Measurements from ENCODE around the gene BLID. TPM values are rescaled to one million over a fixed set of nuclear protein-coding genes. Genes with fewer than 3 reads are reported as not detected.

BLID gene
- total and polyA plus RNA-seq, 2 donors from 2014 or later: not detected

- no peak for DNase-seq
- no peaks in the 10 kb centered on the region for H3K9me3 ChIP-seq (ENCODE audit: control insufficient read depth in 2 of 3, insufficient read depth in 1 of 3, low read length in 3 of 3)
- intact Hi-C loops (cut with DNase I): no loop called here
- H3K27me3 ChIP-seq (ENCODE audit: control insufficient read depth, insufficient read depth, low read length): no peaks in the 10 kb centered on the region
- H3K4me3 ChIP-seq (ENCODE audit: low read length in 3 of 3): no peak overlapping the region
- no peak overlapping the region for H3K9ac ChIP-seq (ENCODE audit: low read length in 3 of 3)
- TF ChIP-seq CTCF (IDR thresholded peaks at IDR 0.05; ENCODE audit: borderline replicate concordance, extremely low read depth, insufficient read depth): no peak
- no peak for FAIRE-seq
- no peak overlapping the region for H3K27ac ChIP-seq (ENCODE audit: low read depth in 2 of 2, low read length in 2 of 2)
- no peaks in the 10 kb centered on the region for H3K36me3 ChIP-seq (ENCODE audit: control insufficient read depth in 2 of 3, insufficient read depth in 3 of 3, low read length in 3 of 3)
- H3K4me1 ChIP-seq (ENCODE audit: control insufficient read depth in 2 of 3, insufficient read depth in 2 of 3, low read depth in 1 of 3, low read length in 3 of 3): peaks cover 0 to 2% (median 0%) of the 10 kb centered on the region in 3 donors
These were observed 39.9 kb upstream of the BLID start for GRCh38 chr11:122155765-122156527.

GRCh38 chr11:122154994-122155393, 39.0 kb upstream of the BLID start:
- Histone ChIP-seq H3K27ac (ENCODE audit: low read depth in 2 of 2, low read length in 2 of 2) (no peak overlapping the region), H3K36me3 (ENCODE audit: control insufficient read depth in 2 of 3, insufficient read depth in 3 of 3, low read length in 3 of 3) (no peaks in the 10 kb centered on the region), H3K4me1 (ENCODE audit: control insufficient read depth in 2 of 3, insufficient read depth in 2 of 3, low read depth in 1 of 3, low read length in 3 of 3) (peaks cover 0 to 2% (median 0%) of the 10 kb centered on the region in 3 donors), H3K4me3 (ENCODE audit: low read length in 3 of 3) (no peak overlapping the region), H3K27me3 (ENCODE audit: control insufficient read depth, insufficient read depth, low read length) (no peaks in the 10 kb centered on the region), H3K9me3 (ENCODE audit: control insufficient read depth in 2 of 3, insufficient read depth in 1 of 3, low read length in 3 of 3) (no peaks in the 10 kb centered on the region), H3K9ac (ENCODE audit: low read length in 3 of 3) (no peak overlapping the region)
- no peak for TF ChIP-seq CTCF (IDR thresholded peaks at IDR 0.05; ENCODE audit: borderline replicate concordance, extremely low read depth, insufficient read depth)
- FAIRE-seq (no peak), DNase-seq (no peak)
- intact Hi-C loops (cut with DNase I): no loop called here

GRCh38 chr11:122154227-122154626, 38.2 kb upstream of the BLID start:
- DNase-seq (no peak), FAIRE-seq (no peak)
- no peak for TF ChIP-seq CTCF (IDR thresholded peaks at IDR 0.05; ENCODE audit: borderline replicate concordance, extremely low read depth, insufficient read depth)
- no peaks in the 10 kb centered on the region for H3K36me3 ChIP-seq (ENCODE audit: control insufficient read depth in 2 of 3, insufficient read depth in 3 of 3, low read length in 3 of 3)
- H3K27ac ChIP-seq (ENCODE audit: low read depth in 2 of 2, low read length in 2 of 2): no peak overlapping the region
- intact Hi-C loops (cut with DNase I): no loop called here
- H3K27me3 ChIP-seq (ENCODE audit: control insufficient read depth, insufficient read depth, low read length): no peaks in the 10 kb centered on the region
- peaks cover 0 to 2% (median 0%) of the 10 kb centered on the region in 3 donors for H3K4me1 ChIP-seq (ENCODE audit: control insufficient read depth in 2 of 3, insufficient read depth in 2 of 3, low read depth in 1 of 3, low read length in 3 of 3)
- no peaks in the 10 kb centered on the region for H3K9me3 ChIP-seq (ENCODE audit: control insufficient read depth in 2 of 3, insufficient read depth in 1 of 3, low read length in 3 of 3)
- H3K4me3 ChIP-seq (ENCODE audit: low read length in 3 of 3): no peak overlapping the region
- H3K9ac ChIP-seq (ENCODE audit: low read length in 3 of 3): no peak overlapping the region

All from kidney (tissue), 14 donors.